Endometrial microvascular endothelial cells (primary cell): ENCODE results near the gene MCRS1. TPM values are rescaled to one million over a fixed set of nuclear protein-coding genes. Genes with fewer than 3 reads are reported as not detected.
"Not testable (repeated sequence)": the region's sequence is repeated elsewhere in the genome, so short reads cannot be mapped to it uniquely, and the experiment has no call there.

Experiments
- in situ Hi-C: cut with HindIII; loops from 2 replicates; pipeline ENCODE4 v1.10.0; 2017; ENCODE audit warnings: low sequenced_read_pairs, low pct_unique_long_range_greater_than_20kb; ENCODE audit errors: inconsistent ontology term
- total RNA-seq: library from RNA; depleted of rRNA; stranded (reverse); fragments of >200 nt; gene quantifications from one replicate; pipeline ENCODE4 v1.2.3, GENCODE V29; 2015; ENCODE audit errors: inconsistent ontology term

MCRS1 gene
- total RNA-seq, 1 donor from 2014 or later: 105 TPM

DNA sequence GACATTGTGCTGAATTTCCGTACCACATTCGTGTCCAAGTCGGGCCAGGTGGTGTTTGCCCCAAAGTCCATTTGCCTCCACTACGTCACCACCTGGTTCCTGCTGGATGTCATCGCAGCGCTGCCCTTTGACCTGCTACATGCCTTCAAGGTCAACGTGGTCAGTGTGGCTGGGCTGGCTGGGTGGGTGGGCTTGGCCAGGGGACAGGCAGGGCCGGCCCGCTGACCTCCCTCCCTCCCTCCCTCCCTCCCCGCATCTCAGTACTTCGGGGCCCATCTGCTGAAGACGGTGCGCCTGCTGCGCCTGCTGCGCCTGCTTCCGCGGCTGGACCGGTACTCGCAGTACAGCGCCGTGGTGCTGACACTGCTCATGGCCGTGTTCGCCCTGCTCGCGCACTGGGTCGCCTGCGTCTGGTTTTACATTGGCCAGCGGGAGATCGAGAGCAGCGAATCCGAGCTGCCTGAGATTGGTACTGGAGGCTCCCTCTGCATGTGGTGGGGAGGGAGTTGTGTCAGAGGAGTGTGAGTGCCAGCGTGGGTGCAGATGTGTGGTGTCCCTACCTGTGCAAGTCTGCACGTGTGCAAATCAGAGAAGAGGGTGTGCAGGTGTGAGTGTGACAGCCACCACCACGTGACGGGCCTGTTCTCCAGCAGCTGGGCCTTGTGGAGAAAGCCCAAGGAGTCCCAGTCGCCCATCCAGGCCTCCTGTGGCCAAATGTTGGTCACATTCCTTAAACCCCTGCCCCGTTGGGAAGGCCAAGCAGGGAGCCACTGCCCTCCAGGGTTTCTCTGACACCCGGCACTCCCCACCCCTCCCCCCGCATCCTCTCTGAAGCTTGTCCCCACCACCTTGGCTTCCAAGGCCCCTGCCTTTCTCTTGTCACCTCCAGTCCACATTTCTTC is 23.8 kb downstream of the MCRS1 start:
- in situ Hi-C loops: no loop called here

DNA sequence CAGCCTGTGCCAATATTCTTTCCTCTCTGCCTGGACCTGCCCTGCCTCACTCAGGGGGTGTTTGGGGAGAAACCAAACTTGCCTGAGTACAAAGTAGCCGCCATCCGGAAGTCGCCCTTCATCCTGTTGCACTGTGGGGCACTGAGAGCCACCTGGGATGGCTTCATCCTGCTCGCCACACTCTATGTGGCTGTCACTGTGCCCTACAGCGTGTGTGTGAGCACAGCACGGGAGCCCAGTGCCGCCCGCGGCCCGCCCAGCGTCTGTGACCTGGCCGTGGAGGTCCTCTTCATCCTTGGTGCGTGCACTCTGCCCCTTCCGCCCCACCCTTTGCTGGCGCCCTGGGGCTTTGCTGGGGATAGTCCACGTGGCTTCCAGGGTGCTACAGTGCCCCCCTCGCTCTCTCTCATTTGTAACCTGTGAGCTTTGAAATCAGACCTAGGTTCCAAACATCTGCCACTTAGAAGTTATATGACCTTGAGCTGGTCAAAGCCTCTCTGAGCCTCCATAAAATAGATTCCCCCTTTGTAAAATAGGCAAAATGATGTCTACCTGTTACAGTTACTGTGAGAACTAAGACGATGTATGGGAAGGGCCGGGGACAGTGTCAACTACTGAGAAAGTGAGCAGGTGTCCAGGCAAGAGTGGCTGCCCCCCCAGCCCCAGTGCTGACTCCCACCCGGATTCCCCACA is 24.6 kb downstream of the MCRS1 start:
- in situ Hi-C loops: no loop called here

DNA sequence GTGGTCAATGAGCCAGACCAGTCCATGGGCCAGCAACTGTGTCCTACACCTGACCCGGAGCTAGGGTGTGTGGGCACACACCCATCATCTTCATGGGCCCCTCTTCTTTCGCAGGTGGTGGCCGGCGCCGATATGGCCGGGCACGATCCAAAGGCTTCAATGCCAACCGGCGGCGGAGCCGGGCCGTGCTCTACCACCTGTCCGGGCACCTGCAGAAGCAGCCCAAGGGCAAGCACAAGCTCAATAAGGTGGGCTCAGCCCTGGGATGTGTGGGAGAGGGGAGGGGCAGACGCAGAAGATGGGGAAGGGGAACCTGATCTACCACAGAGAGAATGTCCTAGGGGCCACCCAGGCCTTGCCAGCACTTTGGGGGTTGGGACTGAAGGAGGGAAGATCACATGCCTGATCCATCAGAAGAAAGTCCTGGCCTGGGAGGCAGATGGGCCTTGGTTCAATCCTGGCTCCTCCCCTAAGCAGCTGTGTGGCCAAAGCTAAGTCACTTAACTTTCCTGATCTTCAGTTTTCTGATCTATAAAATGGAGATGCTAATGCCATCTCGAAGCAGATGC is 25.3 kb downstream of the MCRS1 start:
- in situ Hi-C loops: no loop called here

DNA sequence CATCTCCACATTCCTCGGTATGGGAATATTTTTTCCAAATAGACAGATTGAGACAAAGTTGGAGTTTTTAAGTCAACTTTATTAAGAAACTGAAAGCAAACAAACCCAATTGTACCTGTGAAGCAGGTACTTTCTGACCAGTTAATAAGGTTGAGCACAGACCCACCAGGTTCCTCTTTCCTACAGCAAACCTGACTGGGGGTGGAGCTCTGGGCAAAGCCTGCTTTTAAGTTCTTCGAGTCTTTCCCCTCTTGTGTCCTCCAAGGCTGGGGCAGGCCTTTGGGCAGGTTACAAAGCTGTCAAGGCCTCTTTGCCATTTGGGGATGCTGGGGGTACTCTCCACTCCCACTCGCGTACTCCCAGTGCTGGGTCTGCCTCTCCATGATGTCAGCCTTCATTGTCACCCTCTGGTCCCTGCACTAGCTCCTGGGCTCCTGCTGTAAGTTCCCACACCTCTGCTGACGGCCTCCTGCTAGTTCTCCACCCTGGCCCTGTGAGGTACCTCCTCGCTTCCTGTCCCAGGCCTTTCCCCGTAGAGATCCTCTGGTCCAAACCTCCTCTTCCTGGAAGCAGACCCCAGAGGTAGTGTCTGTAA is 25.9 kb downstream of the MCRS1 start:
- in situ Hi-C loops: no loop called here

DNA sequence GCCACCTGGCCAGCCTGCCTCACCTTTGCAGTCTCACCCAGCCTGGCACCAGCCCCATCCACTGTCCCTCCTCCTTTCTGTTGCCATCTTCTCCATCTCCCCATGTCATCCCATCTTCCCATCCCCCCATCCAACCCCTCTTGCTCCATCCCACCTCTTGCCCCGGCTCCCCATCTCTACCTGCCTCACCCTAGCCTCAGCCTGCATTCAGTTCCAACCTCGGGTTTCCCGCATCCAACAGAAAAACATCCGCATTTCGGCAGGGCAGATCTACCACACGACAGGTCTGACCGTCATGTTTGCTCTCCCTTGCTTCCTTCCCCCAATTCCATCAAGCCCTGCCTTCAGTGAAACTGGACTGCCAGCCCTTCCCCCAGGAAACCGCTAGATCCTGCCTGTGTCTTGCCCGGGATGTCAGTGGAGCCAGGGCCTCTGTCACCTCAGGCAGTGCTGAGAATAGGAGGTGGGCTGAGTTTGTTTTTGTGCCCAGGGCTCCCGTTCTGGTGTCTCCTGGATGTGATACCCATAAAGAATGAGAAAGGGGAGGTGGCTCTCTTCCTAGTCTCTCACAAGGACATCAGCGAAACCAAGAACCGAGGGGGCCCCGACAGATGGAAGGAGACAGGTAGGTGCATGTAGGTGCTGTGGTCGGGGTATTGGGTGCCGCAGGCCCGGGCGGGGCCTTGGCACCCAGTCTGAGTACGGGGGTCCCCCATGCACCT is 26.6 kb downstream of the MCRS1 start:
- in situ Hi-C loops: no loop called here

DNA sequence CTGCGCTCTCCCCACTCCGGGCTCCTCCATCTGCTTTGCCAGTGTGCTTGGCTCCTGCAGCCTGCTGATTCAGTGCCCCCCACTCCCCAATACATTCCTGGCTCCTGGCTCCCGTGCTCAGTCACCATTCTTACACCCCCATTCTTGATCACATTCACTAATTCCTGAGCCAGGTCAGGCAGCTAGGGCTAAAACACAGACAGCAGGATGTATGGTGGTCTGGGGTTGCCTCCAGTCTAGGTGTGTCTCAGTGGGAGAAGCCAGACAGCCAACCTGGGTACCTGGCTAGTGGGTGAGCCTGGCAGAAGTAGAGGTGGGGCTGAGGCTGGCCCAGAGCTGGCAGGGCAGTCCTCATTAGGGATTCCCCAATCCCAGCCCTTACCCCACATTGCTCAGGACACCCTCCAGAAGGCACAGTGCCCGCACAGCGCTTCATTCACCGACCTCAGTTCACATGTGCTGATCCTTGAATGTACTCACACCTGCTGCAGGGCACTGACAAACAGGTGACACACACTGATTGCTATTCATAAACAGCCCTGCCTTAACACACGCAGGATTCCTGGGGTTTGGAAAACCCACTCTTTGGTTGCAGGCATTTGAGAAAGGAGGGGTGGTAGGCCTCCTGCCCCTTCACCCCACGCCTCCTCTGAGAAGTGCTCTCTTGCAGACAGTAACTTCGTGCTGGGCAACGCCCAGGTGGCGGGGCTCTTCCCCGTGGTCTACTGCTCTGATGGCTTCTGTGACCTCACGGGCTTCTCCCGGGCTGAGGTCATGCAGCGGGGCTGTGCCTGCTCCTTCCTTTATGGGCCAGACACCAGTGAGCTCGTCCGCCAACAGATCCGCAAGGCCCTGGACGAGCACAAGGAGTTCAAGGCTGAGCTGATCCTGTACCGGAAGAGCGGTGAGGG is 27.5 kb downstream of the MCRS1 start:
- in situ Hi-C loops: no loop called here

DNA sequence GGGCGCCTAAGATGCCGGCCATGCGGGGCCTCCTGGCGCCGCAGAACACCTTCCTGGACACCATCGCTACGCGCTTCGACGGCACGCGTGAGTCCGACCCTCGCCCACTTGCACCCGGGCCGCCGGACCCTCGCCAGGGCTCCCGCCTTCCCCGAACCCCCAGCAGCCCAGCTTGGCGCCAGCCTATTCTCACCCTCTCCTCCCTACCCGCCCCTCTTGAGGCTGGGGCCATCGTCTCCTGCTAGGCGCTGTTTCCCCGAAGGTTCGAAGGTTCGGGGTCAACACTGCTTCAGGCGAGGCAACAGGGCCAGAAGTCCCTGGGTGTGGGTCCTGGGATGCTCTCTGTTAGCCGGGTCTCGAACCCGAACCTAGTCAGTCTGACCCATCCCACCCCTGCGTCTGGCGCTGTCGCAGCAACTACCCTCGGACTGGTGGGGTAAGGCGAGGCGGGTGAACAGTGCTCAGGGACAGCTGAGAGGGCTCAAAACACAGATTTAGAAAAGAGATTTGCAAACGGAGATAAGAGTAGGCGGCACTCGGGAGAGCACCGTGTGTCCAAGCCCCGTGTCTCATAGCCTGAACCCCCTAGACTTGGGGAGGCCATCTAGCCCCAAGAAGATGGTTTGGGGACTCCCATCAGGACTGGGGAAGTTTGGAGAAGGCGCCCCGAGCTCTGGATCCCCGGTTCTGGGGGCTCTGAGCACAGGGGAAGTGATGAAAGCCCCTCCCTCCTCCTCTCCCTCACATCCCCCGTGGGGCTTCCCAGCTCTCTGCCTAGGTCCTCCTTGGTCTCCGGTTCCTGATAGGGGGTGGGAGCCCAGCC is 28.3 kb downstream of the MCRS1 start:
- in situ Hi-C loops: no loop called here

DNA sequence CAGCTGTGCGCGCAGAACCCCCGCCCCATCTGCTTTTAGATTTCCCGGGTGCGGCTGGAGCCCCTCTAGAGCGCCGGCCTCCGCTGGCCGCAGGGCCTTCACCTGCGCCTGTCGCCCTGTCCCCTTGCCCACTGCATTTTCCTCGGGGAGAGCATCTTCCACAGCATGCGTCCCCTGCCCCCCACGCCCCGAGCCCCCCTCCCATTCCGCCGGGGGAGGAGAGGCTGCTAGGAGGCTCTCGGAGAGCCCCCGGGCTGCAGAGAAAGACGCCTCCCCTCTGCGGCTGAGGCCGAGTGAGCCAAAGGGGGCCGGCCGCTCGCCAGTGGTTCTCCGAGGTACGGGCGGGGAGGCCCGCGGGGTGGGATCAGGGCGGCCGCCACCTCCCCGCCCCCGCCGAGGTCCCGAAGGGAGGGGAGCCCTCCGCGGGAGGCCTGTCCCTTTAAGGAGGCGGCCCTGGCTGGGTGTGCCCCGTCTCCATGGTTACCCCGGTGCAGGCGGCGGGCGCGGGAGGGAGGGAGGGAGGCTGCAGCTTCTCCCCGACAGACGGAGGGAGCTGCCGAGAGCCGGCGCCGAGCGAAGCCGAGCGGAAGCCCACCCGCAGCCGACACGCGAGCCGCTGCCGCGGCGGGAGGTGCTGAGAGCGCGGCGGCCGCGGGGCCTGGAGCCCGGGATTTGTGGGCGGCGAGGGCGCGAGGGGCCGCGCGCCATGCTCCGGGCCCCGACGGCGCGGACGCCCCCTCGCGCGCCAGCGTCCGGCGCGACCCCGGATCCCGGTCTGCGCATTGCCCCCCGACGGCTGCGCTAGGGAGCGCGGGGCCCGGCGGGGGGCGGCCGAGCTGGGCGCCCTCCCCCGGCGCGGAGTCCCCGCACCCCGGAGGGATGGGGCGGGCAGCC is 29.2 kb downstream of the MCRS1 start, which contains the start of gene KCNH3:
TSS of gene KCNH3 (plus strand) at position 521 of the 894 bp plus-strand sequence. CDS start 387 bp downstream, outside the sequence.
- in situ Hi-C loops: no loop called here

DNA sequence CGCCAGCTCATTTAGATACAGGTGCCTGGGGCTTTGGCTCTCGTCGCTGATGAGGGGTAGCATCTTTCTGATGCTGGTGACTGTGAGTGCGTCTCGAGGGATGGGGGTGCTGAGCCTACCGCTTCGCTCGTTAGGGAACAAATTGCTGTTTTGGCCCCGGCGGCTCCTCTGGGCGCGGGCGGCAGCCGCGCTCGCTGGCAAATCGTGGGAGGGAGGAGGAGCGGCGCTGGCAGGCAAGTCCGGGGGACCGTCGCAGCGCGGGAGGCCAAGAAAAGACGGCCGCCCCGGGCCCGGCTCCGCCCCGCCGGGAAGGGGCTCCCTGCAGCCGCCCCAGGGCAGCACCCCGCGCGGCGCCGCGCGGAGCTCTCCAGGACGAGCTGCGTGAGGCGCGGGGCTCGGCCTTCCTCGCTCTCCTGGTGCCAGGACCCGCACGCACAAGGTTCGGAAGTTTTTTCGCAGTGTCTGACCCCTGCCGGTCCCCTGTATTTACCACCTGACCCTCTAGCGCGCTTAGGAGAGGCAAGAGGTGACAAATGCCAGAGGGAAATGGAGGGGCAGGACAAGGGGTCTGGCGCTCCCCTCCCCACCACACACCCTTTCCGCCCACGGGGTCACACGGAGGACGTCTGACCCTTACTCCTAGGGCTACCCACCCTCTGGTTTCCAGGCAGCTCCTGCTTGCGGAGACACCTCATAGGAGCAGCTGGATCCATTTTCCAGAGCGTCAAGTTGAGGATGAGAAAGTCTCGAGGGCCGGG is 30.0 kb downstream of the MCRS1 start:
- in situ Hi-C loops: no loop called here

DNA sequence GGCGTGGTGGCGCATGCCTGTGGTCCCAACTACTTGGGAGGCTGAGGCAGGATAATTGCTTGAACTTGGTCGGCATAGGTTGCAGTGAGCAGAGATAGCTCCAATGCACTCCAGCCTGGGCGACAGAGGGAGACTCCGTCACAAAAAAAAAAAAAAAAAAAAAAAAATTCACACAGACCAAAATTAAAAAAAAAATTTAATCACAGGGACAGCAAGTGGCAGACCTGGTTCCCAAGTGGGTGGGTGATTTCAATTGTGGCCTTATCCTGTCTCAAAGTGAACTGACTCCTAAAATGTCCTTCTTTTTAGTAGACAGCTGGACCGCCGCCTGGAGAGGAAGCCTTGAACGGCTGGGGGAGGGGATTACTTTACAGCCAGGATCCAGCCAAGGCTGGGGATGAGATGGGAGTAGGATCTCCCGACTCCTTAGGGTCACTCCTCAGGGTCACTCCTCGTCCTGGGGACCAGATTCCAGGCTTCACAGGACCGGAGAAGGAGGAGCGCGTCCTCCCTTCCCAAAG is 30.7 kb downstream of the MCRS1 start:
- in situ Hi-C loops: no loop called here

DNA sequence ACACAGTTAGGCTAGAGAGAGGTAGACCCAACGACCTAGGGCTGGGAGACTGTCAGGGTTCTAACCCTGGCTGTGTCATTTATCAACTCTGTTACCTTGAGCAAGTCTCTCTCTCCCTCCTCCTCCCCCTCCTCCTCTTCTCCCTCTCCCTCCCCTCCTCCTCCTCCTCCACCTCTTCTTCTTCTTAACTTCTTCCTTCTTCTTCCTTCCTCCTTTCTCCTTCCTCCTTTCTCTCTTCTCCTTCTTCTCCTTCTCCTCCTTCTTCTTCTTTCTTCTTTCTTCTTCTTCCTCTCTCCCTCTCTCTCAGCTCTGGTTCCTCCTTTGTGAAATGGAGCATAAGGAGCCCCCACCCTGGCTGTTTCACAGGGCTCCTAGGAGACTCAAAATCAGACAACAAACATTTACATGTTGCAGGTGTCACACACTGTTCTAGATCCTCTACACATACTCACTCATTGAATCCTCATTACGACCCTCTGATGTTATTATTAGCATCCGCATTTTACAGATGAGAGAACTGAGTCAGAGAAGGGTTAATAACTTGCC is 31.3 kb downstream of the MCRS1 start:
- in situ Hi-C loops: no loop called here

DNA sequence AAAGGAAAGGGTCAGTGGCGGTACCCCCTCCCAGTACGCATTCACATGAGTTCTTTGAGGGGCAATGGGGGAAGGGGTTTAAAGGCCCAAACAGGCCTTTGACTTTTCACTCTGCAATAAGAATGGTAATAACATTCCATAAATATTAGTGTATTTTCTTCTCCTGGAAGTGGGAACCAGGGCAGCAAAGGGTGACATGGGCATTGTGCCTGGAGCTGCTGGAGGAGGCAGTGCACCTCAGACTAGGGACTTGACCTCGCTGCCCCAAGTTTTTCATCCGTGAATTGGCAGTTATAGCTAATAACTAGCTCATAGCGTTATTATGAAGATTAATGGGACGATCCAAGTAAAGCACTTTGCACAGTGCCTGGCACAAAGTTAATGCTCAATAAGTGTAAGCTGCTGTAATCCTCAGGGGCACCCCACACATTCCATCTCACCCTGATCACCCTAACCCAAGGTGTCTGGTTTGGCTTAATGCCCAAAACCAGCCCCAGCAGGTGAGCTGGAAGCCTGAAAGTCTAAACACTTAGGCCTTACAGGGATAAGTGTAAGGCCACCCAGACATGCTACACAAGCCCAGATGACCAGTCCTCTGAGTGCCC is 31.9 kb downstream of the MCRS1 start:
- in situ Hi-C loops: no loop called here

DNA sequence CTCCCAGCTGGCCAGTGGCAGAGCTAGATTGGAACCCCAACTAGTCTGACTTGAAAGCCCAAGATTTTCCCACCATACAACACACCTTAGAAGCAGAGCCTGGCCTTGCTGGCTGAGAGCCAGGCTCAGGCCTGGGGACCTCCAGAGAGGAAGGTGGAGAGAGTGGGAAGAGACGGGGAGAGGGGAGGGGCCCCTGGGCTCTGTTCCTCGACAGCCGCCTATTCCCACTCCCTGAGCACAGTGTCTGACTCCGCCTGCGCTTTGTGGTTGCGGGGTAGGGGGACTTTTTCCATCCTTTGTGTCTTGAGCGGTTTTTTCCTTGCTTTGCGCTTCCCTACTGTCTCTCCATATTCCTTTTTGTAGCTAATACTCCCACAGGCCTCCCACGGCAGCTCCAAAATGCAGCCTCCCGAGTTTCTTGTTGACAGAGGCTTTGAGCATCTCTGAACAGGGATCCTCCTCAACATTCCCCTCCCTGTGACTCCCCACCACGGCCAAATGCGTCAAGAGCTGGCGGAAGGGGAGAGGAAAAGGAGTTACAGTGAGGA is 33.1 kb downstream of the MCRS1 start:
- in situ Hi-C loops: no loop called here

DNA sequence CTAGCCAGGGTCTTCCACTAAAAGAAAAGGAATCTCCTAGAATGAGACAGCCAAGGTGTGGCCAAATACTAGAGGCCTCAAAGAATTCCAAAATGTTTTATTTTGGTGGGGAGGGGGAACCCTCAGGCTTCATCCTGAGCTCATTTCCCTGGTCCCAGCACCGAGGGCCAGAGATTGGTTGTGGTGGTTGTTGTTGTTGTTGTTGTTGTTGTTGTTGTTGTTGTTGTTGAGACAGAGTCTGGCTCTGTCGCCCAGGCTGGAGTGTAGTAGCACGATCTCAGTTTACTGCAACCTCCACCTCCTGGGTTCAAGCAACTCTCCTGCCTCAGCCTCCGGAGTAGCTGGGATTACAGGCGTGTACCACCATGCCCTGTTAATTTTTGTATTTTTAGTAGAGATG is 33.8 kb downstream of the MCRS1 start:
- in situ Hi-C loops: not testable (repeated sequence)
